Measurements from ENCODE around the gene TUBB6. TPM values are rescaled to one million over a fixed set of nuclear protein-coding genes. Genes with fewer than 3 reads are reported as not detected.

The TUBB6 gene
- total RNA-seq, 2 donors from 2014 or later: 357 to 454 TPM

DNA sequence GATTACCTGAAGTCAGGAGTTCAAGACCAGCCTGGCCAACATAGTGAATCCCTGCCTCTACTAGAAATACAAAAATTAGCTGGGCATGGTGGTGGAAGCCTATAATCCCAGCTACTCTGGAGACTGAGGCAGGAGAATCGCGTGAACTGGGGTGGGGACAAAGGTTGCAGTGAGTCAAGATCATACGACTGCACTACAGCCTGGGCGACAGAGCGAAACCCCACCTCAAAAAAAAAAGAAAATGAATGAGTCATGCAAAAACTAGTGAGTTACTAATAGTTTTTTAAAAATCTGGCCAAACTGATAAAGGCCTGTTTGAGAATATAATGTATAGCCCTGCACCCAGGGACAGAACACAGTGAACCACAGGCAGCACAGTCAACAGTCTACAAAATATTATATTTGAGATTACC, 51.5 kb downstream of the TUBB6 start:
- H3K27ac ChIP-seq: no peak overlapping the region
- ATAC-seq (ENCODE audit: insufficient number of reproducible peaks, low FRiP score, low read depth): no peak
- H3K27me3 ChIP-seq (replicated peaks; ENCODE audit: insufficient read depth): no peaks in the 10 kb centered on the region
- no peak overlapping the region for H3K4me3 ChIP-seq
- H3K4me1 ChIP-seq (ENCODE audit: control insufficient read depth in 1 of 2, low read depth in 2 of 2): no peaks in the 10 kb centered on the region
- no peak for DNase-seq (ENCODE audit: low spot score)
- TF ChIP-seq, protein P1, sequence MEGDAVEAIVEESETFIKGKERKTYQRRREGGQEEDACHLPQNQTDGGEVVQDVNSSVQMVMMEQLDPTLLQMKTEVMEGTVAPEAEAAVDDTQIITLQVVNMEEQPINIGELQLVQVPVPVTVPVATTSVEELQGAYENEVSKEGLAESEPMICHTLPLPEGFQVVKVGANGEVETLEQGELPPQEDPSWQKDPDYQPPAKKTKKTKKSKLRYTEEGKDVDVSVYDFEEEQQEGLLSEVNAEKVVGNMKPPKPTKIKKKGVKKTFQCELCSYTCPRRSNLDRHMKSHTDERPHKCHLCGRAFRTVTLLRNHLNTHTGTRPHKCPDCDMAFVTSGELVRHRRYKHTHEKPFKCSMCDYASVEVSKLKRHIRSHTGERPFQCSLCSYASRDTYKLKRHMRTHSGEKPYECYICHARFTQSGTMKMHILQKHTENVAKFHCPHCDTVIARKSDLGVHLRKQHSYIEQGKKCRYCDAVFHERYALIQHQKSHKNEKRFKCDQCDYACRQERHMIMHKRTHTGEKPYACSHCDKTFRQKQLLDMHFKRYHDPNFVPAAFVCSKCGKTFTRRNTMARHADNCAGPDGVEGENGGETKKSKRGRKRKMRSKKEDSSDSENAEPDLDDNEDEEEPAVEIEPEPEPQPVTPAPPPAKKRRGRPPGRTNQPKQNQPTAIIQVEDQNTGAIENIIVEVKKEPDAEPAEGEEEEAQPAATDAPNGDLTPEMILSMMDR (IDR thresholded peaks at IDR 0.05): no peak
- no peaks in the 10 kb centered on the region for H3K9me3 ChIP-seq
- H3K36me3 ChIP-seq: peaks cover 51% of the 10 kb centered on the region

DNA sequence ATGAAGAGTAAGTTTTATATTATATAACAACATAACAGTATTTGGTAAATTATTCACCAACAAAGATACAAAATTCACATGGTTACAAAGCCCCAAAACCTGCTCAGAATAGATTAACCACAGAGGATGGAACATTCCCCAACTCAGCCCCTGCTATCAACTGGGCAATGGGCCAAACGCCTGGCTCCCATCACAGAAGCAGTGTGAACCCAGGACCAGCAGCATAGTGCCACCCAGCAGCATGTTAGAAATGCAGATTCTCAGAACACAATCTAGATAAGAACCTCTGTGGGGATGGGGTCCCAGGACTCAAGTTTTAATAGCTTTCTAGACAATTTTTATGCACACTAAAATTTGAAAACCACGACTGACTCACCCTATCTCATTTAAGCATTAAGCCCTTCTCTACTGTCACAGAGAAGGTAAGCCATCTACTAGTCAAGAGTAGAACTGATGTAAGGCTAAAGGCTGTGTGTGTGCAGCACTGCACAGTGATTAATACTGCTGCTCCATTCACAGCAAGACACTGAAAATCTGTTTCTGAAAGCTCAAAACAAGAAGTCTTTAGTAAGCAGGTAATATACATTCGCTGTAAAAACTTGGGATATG, 53.8 kb downstream of the TUBB6 start:
- TF ChIP-seq, protein P1 (IDR thresholded peaks at IDR 0.05): no peak
- Histone ChIP-seq H3K36me3 (peaks cover 42% of the 10 kb centered on the region), H3K27ac (no peak overlapping the region), H3K4me3 (no peak overlapping the region), H3K9me3 (no peaks in the 10 kb centered on the region), H3K27me3 (replicated peaks; ENCODE audit: insufficient read depth) (no peaks in the 10 kb centered on the region), H3K4me1 (ENCODE audit: control insufficient read depth in 1 of 2, low read depth in 2 of 2) (no peaks in the 10 kb centered on the region)
- DNase-seq (ENCODE audit: low spot score) (no peak), ATAC-seq (ENCODE audit: insufficient number of reproducible peaks, low FRiP score, low read depth) (no peak)

DNA sequence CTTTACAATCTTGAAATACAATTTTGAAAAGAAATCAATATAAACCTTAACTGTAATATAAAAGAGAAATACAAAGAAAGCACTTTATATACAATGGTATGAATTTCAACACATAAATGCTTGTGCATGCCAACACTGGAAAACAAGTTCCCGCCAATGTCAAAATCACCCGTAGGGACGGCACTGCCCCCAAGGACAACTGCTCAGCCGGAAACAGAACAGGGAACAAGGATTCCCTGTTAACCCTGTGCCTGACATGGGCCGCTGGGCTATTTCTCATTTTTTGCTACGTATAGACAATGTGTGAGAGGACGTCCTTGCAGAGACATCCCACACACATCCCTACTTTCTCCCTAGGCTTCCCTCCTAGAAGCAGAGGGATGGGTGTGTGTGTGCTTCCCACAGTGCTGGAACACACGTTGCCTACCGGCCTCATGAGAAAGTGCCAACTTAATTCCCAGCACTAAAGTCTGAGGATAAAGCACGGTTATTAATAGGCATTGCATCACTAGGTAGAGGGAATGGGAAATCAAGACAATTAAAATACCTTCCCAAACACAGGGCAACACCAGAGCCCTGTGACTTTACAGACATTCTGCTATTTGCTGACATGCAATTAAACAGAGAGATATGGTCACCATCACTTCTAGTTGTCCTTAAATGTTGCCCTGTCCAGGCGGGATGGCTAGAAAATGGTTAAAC, 54.6 kb downstream of the TUBB6 start:
- Histone ChIP-seq H3K27me3 (replicated peaks; ENCODE audit: insufficient read depth) (no peaks in the 10 kb centered on the region), H3K9me3 (no peaks in the 10 kb centered on the region), H3K36me3 (peaks cover 44% of the 10 kb centered on the region), H3K4me1 (ENCODE audit: control insufficient read depth in 1 of 2, low read depth in 2 of 2) (no peaks in the 10 kb centered on the region), H3K27ac (no peak overlapping the region), H3K4me3 (no peak overlapping the region)
- ATAC-seq (ENCODE audit: insufficient number of reproducible peaks, low FRiP score, low read depth): no peak
- DNase-seq (ENCODE audit: low spot score): no peak
- TF ChIP-seq, protein P1 (IDR thresholded peaks at IDR 0.05): no peak

DNA sequence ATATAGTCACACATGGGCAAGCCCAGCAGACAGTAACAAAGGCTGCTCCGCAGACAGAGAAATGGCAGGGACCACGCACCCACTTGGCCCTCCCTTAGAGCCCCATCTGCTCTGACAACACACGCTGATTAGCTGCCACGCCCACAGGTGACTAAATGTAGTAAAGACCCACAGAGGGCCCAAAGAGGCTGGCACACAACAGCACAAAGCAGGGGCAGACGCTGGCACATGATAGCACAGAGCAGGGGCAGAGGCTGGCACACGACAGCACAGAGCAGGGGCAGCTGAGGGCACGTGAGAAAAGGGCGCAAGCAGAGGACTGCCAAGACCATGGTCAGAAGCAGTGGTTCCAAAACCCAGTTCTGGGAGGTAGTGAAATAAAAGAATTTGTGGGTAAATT, 58.3 kb downstream of the TUBB6 start:
- no peaks in the 10 kb centered on the region for H3K9me3 ChIP-seq
- no peaks in the 10 kb centered on the region for H3K27me3 ChIP-seq (replicated peaks; ENCODE audit: insufficient read depth)
- no peak overlapping the region for H3K27ac ChIP-seq
- DNase-seq (ENCODE audit: low spot score): no peak
- no peak overlapping the region for H3K4me3 ChIP-seq
- H3K4me1 ChIP-seq (ENCODE audit: control insufficient read depth in 1 of 2, low read depth in 2 of 2): no peaks in the 10 kb centered on the region
- peaks cover 32% of the 10 kb centered on the region for H3K36me3 ChIP-seq
- TF ChIP-seq, protein P1 (IDR thresholded peaks at IDR 0.05): no peak
- no peak for ATAC-seq (ENCODE audit: insufficient number of reproducible peaks, low FRiP score, low read depth)

DNA sequence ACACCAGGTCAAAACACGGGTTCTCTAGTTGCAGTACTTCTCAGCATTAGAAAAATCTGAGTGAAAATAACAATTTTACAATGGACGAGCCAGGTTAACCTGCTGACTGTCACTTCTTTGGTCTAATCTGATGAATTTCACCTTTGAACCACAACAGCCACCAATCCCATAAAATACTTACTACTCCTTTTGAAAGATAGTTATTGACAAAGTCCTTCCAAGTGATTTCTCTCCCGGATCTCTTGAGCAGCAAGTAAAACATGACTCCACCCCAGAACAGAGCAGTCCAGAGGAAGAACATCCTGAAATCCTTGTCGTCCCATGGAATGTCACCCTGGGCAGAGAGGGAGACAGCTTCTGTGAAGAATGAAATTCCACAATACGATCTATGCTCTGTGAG, 58.7 kb downstream of the TUBB6 start:
- no peak overlapping the region for H3K4me3 ChIP-seq
- H3K4me1 ChIP-seq (ENCODE audit: control insufficient read depth in 1 of 2, low read depth in 2 of 2): no peaks in the 10 kb centered on the region
- TF ChIP-seq, protein P1 (IDR thresholded peaks at IDR 0.05): no peak
- H3K27me3 ChIP-seq (replicated peaks; ENCODE audit: insufficient read depth): no peaks in the 10 kb centered on the region
- H3K27ac ChIP-seq: no peak overlapping the region
- H3K36me3 ChIP-seq: peaks cover 32% of the 10 kb centered on the region
- ATAC-seq (ENCODE audit: insufficient number of reproducible peaks, low FRiP score, low read depth) (no peak), DNase-seq (ENCODE audit: low spot score) (no peak)
- H3K9me3 ChIP-seq: no peaks in the 10 kb centered on the region

Data from thoracic aorta (tissue), 2 donors.